Ovary (tissue), 3 donors: ENCODE data around the gene OPCML.

Source experiments
- EP300 ChIP-seq: sonication (generic); formaldehyde crosslinking; IDR thresholded peaks from one replicate; pipeline ENCODE4 v1.6.1; 2017; ENCODE audit warnings: antibody characterized with exemption
- POLR2A ChIP-seq: fragments of 450-650 bp; IDR thresholded peaks from one replicate; pipeline ENCODE4 v1.6.1; 2017; ENCODE audit warnings: antibody characterized with exemption, mild to moderate bottlenecking, moderate library complexity
- TF ChIP-seq, protein P1 (sequence below), 3 donors: fragments of 450-650 bp in 2 of 3; fragments of 200-600 bp in 1 of 3; IDR thresholded peaks; one replicate each; pipeline versions ENCODE4 v1.5.1 to v1.8.0; 2016 to 2022; ENCODE audit warnings: antibody characterized with exemption in 3 of 3, mild to moderate bottlenecking in 1 of 3
- donor health status: DM: no; HTN: no; CAD: no.

GRCh38 chr11:133164986-133165385 lies 367.3 kb downstream of the OPCML start:
- no peak for TF ChIP-seq POLR2A
- TF ChIP-seq, protein P1, sequence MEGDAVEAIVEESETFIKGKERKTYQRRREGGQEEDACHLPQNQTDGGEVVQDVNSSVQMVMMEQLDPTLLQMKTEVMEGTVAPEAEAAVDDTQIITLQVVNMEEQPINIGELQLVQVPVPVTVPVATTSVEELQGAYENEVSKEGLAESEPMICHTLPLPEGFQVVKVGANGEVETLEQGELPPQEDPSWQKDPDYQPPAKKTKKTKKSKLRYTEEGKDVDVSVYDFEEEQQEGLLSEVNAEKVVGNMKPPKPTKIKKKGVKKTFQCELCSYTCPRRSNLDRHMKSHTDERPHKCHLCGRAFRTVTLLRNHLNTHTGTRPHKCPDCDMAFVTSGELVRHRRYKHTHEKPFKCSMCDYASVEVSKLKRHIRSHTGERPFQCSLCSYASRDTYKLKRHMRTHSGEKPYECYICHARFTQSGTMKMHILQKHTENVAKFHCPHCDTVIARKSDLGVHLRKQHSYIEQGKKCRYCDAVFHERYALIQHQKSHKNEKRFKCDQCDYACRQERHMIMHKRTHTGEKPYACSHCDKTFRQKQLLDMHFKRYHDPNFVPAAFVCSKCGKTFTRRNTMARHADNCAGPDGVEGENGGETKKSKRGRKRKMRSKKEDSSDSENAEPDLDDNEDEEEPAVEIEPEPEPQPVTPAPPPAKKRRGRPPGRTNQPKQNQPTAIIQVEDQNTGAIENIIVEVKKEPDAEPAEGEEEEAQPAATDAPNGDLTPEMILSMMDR (IDR thresholded peaks at IDR 0.05) = no peak
- no peak for TF ChIP-seq EP300
